Measurements from ENCODE around the gene MOXD1. TPM values are rescaled to one million over a fixed set of nuclear protein-coding genes. Genes with fewer than 3 reads are reported as not detected.
A peak's percentile ranks its signal among the peaks of the same experiment; 100 is the strongest.

MOXD1 gene
- total and polyA plus RNA-seq, 2 of the 8 experiments (the other 6 are each of a cell fraction or from before 2014, with no cell fraction given), result 1.6 to 3.5 TPM

- Histone ChIP-seq H3K9ac (replicated peaks in 1 of 4; ENCODE audit: extremely low read depth in 1 of 4, low read depth in 3 of 4, low read length in 3 of 4) (peak overlapping the region in 1 of 4 experiments; percentile 25; a peak in 1 of 7 replicates), H4K20me1 (replicated peaks in 1 of 2; ENCODE audit: control insufficient read depth in 1 of 2, insufficient read depth in 2 of 2, low read length in 2 of 2) (no peaks in the 10 kb centered on the region), H4K5ac (ENCODE audit: insufficient read length, low read depth, low read length) (peak overlapping the region; percentile 78), H3K36me3 (ENCODE audit: control insufficient read depth in 2 of 4, insufficient read depth in 4 of 4, low read length in 3 of 4) (no peaks in the 10 kb centered on the region), H3K9me3 (ENCODE audit: insufficient read depth in 2 of 2, low read depth in 1 of 2, low read length in 1 of 2) (no peaks in the 10 kb centered on the region), H3K79me2 (ENCODE audit: control insufficient read depth in 1 of 2, insufficient read depth in 2 of 2, low read length in 2 of 2) (no peaks in the 10 kb centered on the region), H4K8ac (ENCODE audit: extremely low read depth, insufficient read depth, low read length) (no peak overlapping the region), H3K4me3 (ENCODE audit: extremely low read depth in 1 of 4, insufficient read depth in 2 of 4, low read depth in 3 of 4, low read length in 4 of 4) (peak overlapping the region; percentile 18 to 59 (median 44); a peak in 7 of 8 replicates), H2AK5ac (ENCODE audit: low read depth, low read length) (no peak overlapping the region), H2BK12ac (ENCODE audit: low read depth, low read length) (no peak overlapping the region), H2BK20ac (ENCODE audit: low read length) (no peak overlapping the region), H3K18ac (ENCODE audit: extremely low read depth, low read length) (no peak overlapping the region), H3K23ac (ENCODE audit: insufficient read length) (no peak overlapping the region), H3K56ac (replicated peaks; ENCODE audit: insufficient read length, low read depth, low read length) (no peak overlapping the region), H2AFZ (ENCODE audit: low read length) (peak overlapping the region; percentile 99), H3K4me1 (replicated peaks in 1 of 4; ENCODE audit: control insufficient read depth in 3 of 4, insufficient read depth in 4 of 4, low read length in 3 of 4) (no peaks in the 10 kb centered on the region), H3K79me1 (ENCODE audit: low read depth, low read length) (no peaks in the 10 kb centered on the region), H3K4me2 (ENCODE audit: insufficient read depth in 1 of 2, low read depth in 2 of 2, low read length in 2 of 2) (peak overlapping the region in 1 of 2 experiments; percentile 86; a peak in 3 of 4 replicates), H3K4ac (replicated peaks; ENCODE audit: insufficient read length, low read depth, low read length) (no peak overlapping the region), H3K23me2 (ENCODE audit: low read depth, low read length) (no peaks in the 10 kb centered on the region), H3K14ac (ENCODE audit: insufficient read length) (no peak overlapping the region), H2BK5ac (ENCODE audit: low read depth, low read length) (no peak overlapping the region), H2BK15ac (ENCODE audit: low read length) (no peak overlapping the region), H3K27ac (ENCODE audit: low read depth, low read length) (no peak overlapping the region), H3K27me3 (replicated peaks in 1 of 4; ENCODE audit: control insufficient read depth in 3 of 4, extremely low read depth in 1 of 4, insufficient read depth in 3 of 4, low read length in 3 of 4) (no peaks in the 10 kb centered on the region), H2BK120ac (replicated peaks; ENCODE audit: low read depth, low read length) (no peak overlapping the region), H4K91ac (replicated peaks; ENCODE audit: insufficient read length, low read length) (no peak overlapping the region)
- CTCF ChIA-PET (ENCODE audit: partially characterized antibody), result interaction anchor here (0.6 to 4.8 kb wide), 99 partner anchors 11 to 1446 kb away, joined by 3 to 280 read pairs (median 5); partner anchors contain the start of genes MED23, SLC18B1 and STX7
- WGBS, 2 experiments (ENCODE audit: extremely low coverage in 1 of 2, insufficient coverage in 1 of 2, insufficient read length in 1 of 2, insufficient replicate concordance in 2 of 2, low coverage in 1 of 2, low lambda C conversion rate in 2 of 2, missing lambda C conversion rate in 1 of 2), result 3% methylated on average over 12 of the region's 12 CpGs; no CpG with 5 or more reads in 1 of the 2 experiments
- FAIRE-seq (peak; percentile 93), DNase-seq (ENCODE audit: low read depth in 1 of 2, low spot score in 2 of 2) (peak; percentile 15 to 80)
- POLR2A ChIA-PET (ENCODE audit: partially characterized antibody), result interaction anchor here (0.5 to 0.9 kb wide), 3 partner anchors 18 to 383 kb away, joined by 3 read pairs; no protein-coding TSS in a partner anchor
- TF ChIP-seq RAD21 (IDR thresholded peaks at IDR 0.05 in 1 of 2, conservative IDR thresholded peaks at IDR 0.05 in 1 of 2; ENCODE audit: low read depth in 2 of 2, low read length in 2 of 2) (peak; percentile 84), CTCF (IDR thresholded peaks at IDR 0.05; ENCODE audit: control extremely low read depth in 1 of 3, insufficient read depth in 1 of 3, low read depth in 1 of 3, low read length in 3 of 3) (peak; percentile 61 to 90 (median 74)), CREB1 (IDR thresholded peaks at IDR 0.05) (0 out of 2 replicates have a peak, but pooled peaks have one; percentile 22), SP1 (IDR thresholded peaks at IDR 0.05; ENCODE audit: low read depth, low read length) (no peak), EZH2 (IDR thresholded peaks at IDR 0.05; ENCODE audit: low read depth, low read length, severe bottlenecking) (no peak), ATF2 (IDR thresholded peaks at IDR 0.05; ENCODE audit: low read length) (0 out of 2 replicates have a peak, but pooled peaks have one; percentile 56), GTF2F1 (IDR thresholded peaks at IDR 0.05; ENCODE audit: borderline replicate concordance, low read depth, low read length) (no peak), TEAD4 (IDR thresholded peaks at IDR 0.05; ENCODE audit: low read depth, low read length) (0 out of 2 replicates have a peak, but pooled peaks have one; percentile 17)
Measured at GRCh38 chr6:132279592-132280139, 121.6 kb downstream of the MOXD1 start.
